BJ (cell line): ENCODE data around the gene TSPAN5. TPM values are rescaled to one million over a fixed set of nuclear protein-coding genes. Genes with fewer than 3 reads are reported as not detected.

Experiments
- CTCF ChIA-PET: fragments of 350-600 bp; formaldehyde crosslinking; extraction: SDS; loops from one replicate; lab custom pipeline; 2021; ENCODE audit warnings: antibody characterized with exemption, inconsistent platforms; lab: Yijun Ruan, JAX
- POLR2A ChIA-PET: fragments of 300-600 bp; sonication (Branson Sonifier 250); formaldehyde crosslinking; extraction: SDS; loops from one replicate; lab custom pipeline; 2021; ENCODE audit warnings: antibody characterized with exemption; lab: Charles Lee
- DNase-seq: peaks from one replicate; pipeline ENCODE4 v3.0.0-alpha.2; 2011; ENCODE audit warnings: low read depth
- H3K27me3 ChIP-seq: 2 replicates; pipeline ENCODE4 v1.6.0; 2011; ENCODE audit warnings: low read length; ENCODE audit not compliant: control insufficient read depth, insufficient read depth
- H3K36me3 ChIP-seq: 2 replicates; pipeline ENCODE4 v1.5.1; 2011; ENCODE audit warnings: low read length; ENCODE audit not compliant: control insufficient read depth, insufficient read depth
- H3K4me3 ChIP-seq: 2 replicates; pipeline ENCODE4 v1.5.1; 2011; ENCODE audit warnings: low read depth, mild to moderate bottlenecking, control low read depth, low read length
- polyA plus RNA-seq: library from polyadenylated mRNA; depleted of rRNA; stranded (reverse); fragments of >200 nt; gene quantifications from 2 replicates; pipeline ENCODE4 v1.2.3, GENCODE V29; 2011
- TF ChIP-seq, protein P1 (sequence below): IDR thresholded peaks from 2 replicates; pipeline ENCODE4 v1.5.1; 2011; ENCODE audit warnings: low read depth, mild to moderate bottlenecking, control low read depth, inconsistent platforms, low read length, moderate library complexity; ENCODE audit not compliant: insufficient read depth

Gene TSPAN5
- polyA plus RNA-seq, 1 experiment: 74.5 TPM

- ChIA-PET CTCF (no interaction called here), POLR2A (no interaction called here)
- TF ChIP-seq, protein P1, sequence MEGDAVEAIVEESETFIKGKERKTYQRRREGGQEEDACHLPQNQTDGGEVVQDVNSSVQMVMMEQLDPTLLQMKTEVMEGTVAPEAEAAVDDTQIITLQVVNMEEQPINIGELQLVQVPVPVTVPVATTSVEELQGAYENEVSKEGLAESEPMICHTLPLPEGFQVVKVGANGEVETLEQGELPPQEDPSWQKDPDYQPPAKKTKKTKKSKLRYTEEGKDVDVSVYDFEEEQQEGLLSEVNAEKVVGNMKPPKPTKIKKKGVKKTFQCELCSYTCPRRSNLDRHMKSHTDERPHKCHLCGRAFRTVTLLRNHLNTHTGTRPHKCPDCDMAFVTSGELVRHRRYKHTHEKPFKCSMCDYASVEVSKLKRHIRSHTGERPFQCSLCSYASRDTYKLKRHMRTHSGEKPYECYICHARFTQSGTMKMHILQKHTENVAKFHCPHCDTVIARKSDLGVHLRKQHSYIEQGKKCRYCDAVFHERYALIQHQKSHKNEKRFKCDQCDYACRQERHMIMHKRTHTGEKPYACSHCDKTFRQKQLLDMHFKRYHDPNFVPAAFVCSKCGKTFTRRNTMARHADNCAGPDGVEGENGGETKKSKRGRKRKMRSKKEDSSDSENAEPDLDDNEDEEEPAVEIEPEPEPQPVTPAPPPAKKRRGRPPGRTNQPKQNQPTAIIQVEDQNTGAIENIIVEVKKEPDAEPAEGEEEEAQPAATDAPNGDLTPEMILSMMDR: no peak
- DNase-seq: no peak
- Histone ChIP-seq H3K27me3 (no peaks in the 10 kb centered on the region), H3K36me3 (no peaks in the 10 kb centered on the region), H3K4me3 (no peak overlapping the region)
These were observed 22.4 kb upstream of the TSPAN5 start for GRCh38 chr4:98680806-98681205.

DNA sequence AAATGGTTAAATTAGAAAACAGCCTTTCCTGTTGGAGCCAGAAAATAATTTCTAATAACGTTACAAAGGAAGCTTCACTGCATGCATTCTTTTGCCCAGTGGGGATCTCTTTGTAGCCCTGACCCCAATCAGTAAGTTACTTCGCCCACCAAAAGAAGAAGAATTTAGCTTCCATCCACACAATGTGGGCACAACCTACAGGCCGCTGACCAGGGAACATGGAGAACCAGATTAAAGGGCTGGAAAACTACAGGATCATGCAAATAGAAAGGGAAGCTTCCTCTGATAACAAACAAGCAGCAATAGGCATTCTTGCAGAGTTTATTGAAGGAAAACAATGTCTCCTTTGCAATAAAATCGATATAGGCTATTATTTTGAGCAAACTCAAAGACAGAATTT is 21.3 kb upstream of the TSPAN5 start:
- CTCF ChIA-PET: interaction anchor here (1.6 kb wide), 1 partner anchor 11 kb away, joined by 4 read pairs; no protein-coding TSS in a partner anchor
- Histone ChIP-seq H3K4me3 (no peak overlapping the region), H3K27me3 (no peaks in the 10 kb centered on the region), H3K36me3 (no peaks in the 10 kb centered on the region)
- POLR2A ChIA-PET: no interaction called here
- TF ChIP-seq, protein P1: no peak
- no peak for DNase-seq

GRCh38 chr4:98677799-98678198 is 19.4 kb upstream of the TSPAN5 start:
- TF ChIP-seq, protein P1: no peak
- Histone ChIP-seq H3K4me3 (no peak overlapping the region), H3K36me3 (no peaks in the 10 kb centered on the region), H3K27me3 (no peaks in the 10 kb centered on the region)
- ChIA-PET POLR2A (no interaction called here), CTCF (interaction anchor here (1.3 to 1.7 kb wide), 3 partner anchors 9 to 211 kb away, joined by 3 to 4 read pairs (median 3); no protein-coding TSS in a partner anchor)
- no peak for DNase-seq

DNA sequence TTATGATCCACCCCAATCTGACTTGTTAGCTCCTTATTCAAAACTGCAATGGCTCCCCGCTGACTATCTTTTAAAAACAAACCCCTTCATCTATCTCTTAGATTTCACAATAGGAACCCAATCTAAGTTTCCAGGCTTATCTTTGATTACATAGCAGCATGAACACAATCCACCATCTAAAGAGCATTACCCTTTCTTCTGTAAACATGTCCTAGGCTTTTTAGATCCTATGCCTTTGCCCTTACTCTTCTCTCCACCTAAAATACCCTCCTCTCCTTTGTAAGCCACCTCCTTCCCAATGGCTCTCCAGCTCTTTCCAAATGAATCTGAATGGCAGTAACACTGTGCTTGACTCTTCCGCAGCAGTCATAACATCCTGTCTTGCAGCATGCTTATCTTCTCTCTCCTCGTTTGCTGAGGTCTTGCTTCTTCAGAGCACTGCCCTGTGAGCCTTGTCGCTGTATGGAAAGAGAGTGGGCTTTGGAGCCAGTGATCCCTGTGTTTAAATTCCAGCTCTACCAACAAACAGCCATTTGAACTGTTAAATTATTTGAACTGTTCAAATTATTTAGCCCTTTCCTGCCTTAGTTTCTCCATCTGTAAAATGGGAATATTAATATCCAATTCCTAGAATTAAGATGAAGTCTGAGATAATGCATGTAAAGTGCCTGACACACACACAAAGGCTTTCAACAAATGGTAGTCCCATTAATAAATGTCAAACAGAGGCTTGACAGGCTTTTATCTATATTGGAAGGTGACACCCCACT is 16.2 kb upstream of the TSPAN5 start:
- ChIA-PET POLR2A (no interaction called here), CTCF (no interaction called here)
- TF ChIP-seq, protein P1: no peak
- Histone ChIP-seq H3K36me3 (no peaks in the 10 kb centered on the region), H3K27me3 (no peaks in the 10 kb centered on the region), H3K4me3 (no peak overlapping the region)
- no peak for DNase-seq

- Histone ChIP-seq H3K36me3 (no peaks in the 10 kb centered on the region), H3K27me3 (no peaks in the 10 kb centered on the region), H3K4me3 (no peak overlapping the region)
- no peak for DNase-seq
- ChIA-PET CTCF (no interaction called here), POLR2A (no interaction called here)
- TF ChIP-seq, protein P1: no peak
These were observed 15.6 kb upstream of the TSPAN5 start for GRCh38 chr4:98673978-98674377.
